Left cardiac atrium (tissue), 4 donors: Measurements from ENCODE around the gene BIN1. TPM values are rescaled to one million over a fixed set of nuclear protein-coding genes. Genes with fewer than 3 reads are reported as not detected.

ENCODE experiments used
- ATAC-seq, 2 donors: fragments of 200-7000 bp; cut with Tn5 transposase; one replicate each; pipeline ENCODE4 v1.9.1; 2020; ENCODE audit warnings: mild to moderate bottlenecking in 2 of 2, moderate library complexity in 2 of 2
- DNase-seq: peaks from one replicate; pipeline ENCODE4 v3.0.0-alpha.2; 2020
- intact Hi-C, 2 donors: fragments of 100-400 bp; cut with DNase I; formaldehyde crosslinking; loops; one replicate each; pipeline versions ENCODE4 v1.14.1 to v1.15.1; 2022 to 2023
- total RNA-seq, 2 donors: library from RNA; stranded (reverse); fragmentation: NEBNext Ultra II Directional; extraction: Animal tissue kit (Norgen Biotek cat#: 25700); gene quantifications; one replicate each; pipeline ENCODE4 v1.2.1, GENCODE V29; 2021
- donor health status: DM: no; HTN: yes; CAD: no.
- donor health status: DM: no; HTN: yes; CAD: no; lungs with severe emphysema.
- donor health status: DM: yes; HTN: yes; CAD: no.
- donor health status: Dilated cardiomyopathy.

BIN1 gene
- total RNA-seq, 2 donors from 2014 or later: 16.2 to 23.6 TPM

- intact Hi-C loops: no loop called here
- no peak for ATAC-seq
- no peak for DNase-seq
Measured at GRCh38 chr2:127069003-127069402, 38.0 kb downstream of the BIN1 start.

GRCh38 chr2:127068351-127068741, 38.6 kb downstream of the BIN1 start:
- ATAC-seq: no peak
- intact Hi-C loops: no loop called here
- no peak for DNase-seq

- ATAC-seq: no peak
- intact Hi-C loops: no loop called here
- peak; percentile 63 for DNase-seq
Measured at GRCh38 chr2:127067620-127068350, 39.2 kb downstream of the BIN1 start.

- DNase-seq (peak; percentile 78), ATAC-seq (peak; percentile 5 to 44)
- intact Hi-C loops: no loop called here
Measured at GRCh38 chr2:127066942-127067341, 40.0 kb downstream of the BIN1 start.

- intact Hi-C loops: no loop called here
- DNase-seq (no peak), ATAC-seq (no peak)
Measured at GRCh38 chr2:127065940-127066318, 41.0 kb downstream of the BIN1 start.

- intact Hi-C loops: no loop called here
- ATAC-seq: no peak
Measured at GRCh38 chr2:127065299-127065939, 41.5 kb downstream of the BIN1 start.

GRCh38 chr2:127064642-127065250, 42.2 kb downstream of the BIN1 start:
- DNase-seq (peak; percentile 94), ATAC-seq (peak; percentile 86 to 89)
- intact Hi-C loops: no loop called here

More at GRCh38 chr2:127065299-127065939, 41.5 kb downstream of the BIN1 start:
- no peak for DNase-seq

GRCh38 chr2:127063701-127064590, 43.0 kb downstream of the BIN1 start:
- no peak for ATAC-seq
- intact Hi-C loops: no loop called here

GRCh38 chr2:127061375-127062273, 45.3 kb downstream of the BIN1 start:
- DNase-seq: peak; percentile 56
- intact Hi-C loops: no loop called here
- no peak for ATAC-seq

More at GRCh38 chr2:127063701-127064590, 43.0 kb downstream of the BIN1 start:
- DNase-seq: no peak

- no peak for DNase-seq
- intact Hi-C loops: no loop called here
- no peak for ATAC-seq
Measured at GRCh38 chr2:127060264-127060945, 46.5 kb downstream of the BIN1 start.

GRCh38 chr2:127059559-127059958, 47.4 kb downstream of the BIN1 start:
- no peak for DNase-seq
- intact Hi-C loops: no loop called here
- ATAC-seq: no peak

- intact Hi-C loops: no loop called here
- DNase-seq (no peak), ATAC-seq (no peak)
Measured at GRCh38 chr2:127058954-127059252, 48.1 kb downstream of the BIN1 start.

GRCh38 chr2:127058246-127058953, 48.6 kb downstream of the BIN1 start:
- ATAC-seq (no peak), DNase-seq (no peak)
- intact Hi-C loops: no loop called here

GRCh38 chr2:127057371-127058245, 49.3 kb downstream of the BIN1 start:
- ATAC-seq (no peak), DNase-seq (no peak)
- intact Hi-C loops: no loop called here

GRCh38 chr2:127056631-127057370, 50.2 kb downstream of the BIN1 start:
- DNase-seq (no peak), ATAC-seq (no peak)
- intact Hi-C loops: no loop called here

GRCh38 chr2:127056086-127056485, 50.9 kb downstream of the BIN1 start:
- intact Hi-C loops: no loop called here
- ATAC-seq (no peak), DNase-seq (no peak)
